Measurements from ENCODE around the gene ZNF708. TPM values are rescaled to one million over a fixed set of nuclear protein-coding genes. Genes with fewer than 3 reads are reported as not detected.
"Not testable (repeated sequence)": the region's sequence is repeated elsewhere in the genome, so short reads cannot be mapped to it uniquely, and the experiment has no call there.

ZNF708 gene
- polyA plus RNA-seq, 3 donors, result 1.5 to 2.7 (median 2.3) TPM

DNA sequence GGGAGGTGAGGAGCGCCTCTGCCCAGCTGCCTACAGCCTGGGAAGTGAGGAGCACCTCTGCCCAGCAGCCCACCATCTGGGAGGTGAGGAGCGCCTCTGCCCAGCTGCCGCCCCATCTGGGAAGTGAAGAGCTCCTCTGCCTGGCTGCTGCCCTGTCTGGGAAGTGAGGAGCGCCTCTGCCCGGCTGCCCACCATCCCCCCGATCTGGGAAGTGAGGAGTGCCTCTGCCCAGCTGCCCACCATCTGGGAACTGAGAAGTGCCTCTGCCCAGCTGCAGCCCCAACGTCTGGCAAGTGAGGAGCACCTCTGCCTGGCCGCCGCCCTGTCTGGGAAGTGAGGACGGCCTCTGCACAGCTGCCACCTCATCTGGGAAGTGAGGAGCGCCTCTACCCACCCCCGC, 64.3 kb downstream of the ZNF708 start:
- 80 to 92% (median 91%) methylated on average over 9 to 12 of the region's 12 CpGs for WGBS, 3 donors
- no peak overlapping the region for H3K27ac ChIP-seq (ENCODE audit: low read depth, low read length)

DNA sequence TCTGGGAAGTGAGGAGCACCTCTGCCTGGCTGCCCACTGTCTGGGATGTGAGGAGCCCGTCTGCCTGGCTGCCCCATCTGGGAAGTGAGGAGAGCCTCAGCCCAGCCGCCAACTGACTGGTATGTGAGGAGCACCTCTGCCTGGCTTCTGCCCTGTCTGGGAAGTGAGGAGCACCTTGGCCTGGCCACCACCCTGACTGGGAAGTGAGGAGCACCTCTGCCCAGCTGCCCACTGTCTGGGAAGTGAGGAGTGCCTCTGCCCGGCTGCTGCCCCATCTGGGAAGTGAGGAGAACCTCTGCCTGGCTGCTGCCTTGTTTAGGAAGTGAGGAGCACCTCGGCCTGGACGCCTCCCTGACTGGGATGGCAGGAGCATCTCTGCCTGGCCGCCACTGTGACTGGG, 64.8 kb downstream of the ZNF708 start:
- WGBS, 3 donors, result 73 to 86% (median 79%) methylated on average over 6 of the region's 6 CpGs
- H3K27ac ChIP-seq (ENCODE audit: low read depth, low read length), result no peak overlapping the region

DNA sequence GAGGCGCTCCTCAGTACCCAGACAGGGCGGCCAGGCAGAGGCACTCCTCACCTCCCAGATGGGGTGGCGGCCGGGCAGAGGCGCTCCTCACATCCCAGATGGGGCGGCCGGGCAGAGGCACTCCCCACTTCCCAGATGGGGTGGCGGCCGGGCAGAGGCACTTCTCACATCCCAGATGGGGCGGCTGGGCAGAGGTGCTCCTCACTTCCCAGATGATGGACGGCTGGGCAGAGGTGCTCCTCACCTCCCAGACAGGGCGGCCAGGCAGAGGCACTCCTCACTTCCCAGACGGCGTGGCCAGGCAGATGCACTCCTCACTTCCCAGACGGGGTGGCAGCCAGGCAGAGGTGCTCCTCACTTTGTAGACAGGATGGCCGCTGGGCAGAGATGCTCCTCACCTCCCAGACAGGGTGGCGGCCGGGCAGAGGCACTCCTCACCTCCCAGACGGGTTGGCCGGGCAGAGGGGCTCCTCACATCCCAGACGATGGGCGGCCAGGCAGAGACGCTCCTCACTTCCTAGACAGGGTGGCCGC, 68.3 kb downstream of the ZNF708 start:
- WGBS, 3 donors, result 95 to 96% (median 95%) methylated on average over 19 to 24 of the region's 24 CpGs
- H3K27ac ChIP-seq (ENCODE audit: low read depth, low read length), result not testable (repeated sequence)

DNA sequence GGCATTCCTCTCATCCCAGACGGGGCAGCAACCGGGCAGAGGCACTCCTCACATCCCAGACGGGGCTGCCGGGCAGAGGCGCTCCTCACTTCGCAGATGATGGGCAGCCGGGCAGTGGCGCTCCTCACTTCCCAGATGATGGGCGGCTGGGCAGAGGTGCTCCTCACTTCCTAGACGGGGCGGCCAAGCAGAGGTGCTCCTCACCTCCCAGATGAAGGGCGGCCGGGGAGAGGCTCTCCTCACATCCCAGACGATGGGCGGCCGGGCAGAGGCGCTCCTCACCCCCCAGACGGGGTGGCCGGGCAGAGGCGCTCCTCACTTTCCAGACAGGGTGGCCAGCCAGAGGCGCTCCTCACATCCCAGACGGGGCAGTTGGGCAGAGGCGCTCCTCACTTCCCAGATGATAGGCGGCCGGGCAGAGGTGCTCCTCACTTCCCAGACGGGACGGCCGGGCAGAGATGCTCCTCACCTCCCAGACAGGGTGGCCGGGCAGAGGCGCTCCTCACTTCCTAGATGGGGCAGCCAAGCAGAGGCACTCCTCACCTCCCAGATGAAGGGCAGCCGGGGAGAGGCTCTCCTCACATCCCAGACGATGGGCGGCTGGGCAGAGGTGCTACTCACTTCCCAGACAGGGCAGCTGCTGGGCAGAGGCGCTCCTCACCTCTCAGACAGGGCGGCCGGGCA, 68.9 kb downstream of the ZNF708 start:
- no peak overlapping the region for H3K27ac ChIP-seq (ENCODE audit: low read depth, low read length)
- WGBS, 3 donors, result 92 to 98% (median 95%) methylated on average over 36 of the region's 36 CpGs

DNA sequence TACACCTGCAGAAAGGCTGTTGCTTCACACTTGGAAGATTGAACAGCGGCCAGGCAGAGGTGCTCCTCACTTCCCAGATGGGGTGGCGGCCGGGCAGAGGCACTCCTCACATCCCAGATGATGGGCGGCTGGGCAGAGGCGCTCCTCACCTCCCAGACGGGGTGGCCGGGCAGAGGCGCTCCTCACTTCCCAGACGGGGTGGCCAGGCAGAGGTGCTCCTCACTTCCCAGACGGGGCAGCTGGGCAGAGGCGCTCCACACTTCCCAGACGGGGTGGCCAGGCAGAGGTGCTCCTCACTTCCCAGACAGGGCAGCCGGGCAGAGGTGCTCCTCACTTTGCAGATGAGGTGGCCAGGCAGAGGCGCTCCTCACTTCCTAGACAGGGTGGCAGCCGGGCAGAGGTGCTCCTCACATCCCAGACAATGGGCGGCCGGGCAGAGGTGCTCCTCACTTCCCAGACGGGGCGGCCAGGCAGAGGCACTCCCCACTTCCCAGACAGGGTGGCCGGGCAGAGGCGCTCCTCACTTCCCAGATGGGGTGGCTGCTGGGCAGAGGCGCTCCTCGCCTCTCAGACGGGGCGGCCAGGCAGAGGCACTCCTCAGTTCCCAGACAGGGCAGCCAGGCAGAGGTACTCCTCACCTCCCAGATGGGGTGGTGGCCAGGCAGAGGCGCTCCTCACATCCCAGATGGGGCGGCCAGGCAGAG, 69.6 kb downstream of the ZNF708 start:
- WGBS, 3 donors, result 88 to 91% (median 88%) methylated on average over 27 of the region's 27 CpGs

DNA sequence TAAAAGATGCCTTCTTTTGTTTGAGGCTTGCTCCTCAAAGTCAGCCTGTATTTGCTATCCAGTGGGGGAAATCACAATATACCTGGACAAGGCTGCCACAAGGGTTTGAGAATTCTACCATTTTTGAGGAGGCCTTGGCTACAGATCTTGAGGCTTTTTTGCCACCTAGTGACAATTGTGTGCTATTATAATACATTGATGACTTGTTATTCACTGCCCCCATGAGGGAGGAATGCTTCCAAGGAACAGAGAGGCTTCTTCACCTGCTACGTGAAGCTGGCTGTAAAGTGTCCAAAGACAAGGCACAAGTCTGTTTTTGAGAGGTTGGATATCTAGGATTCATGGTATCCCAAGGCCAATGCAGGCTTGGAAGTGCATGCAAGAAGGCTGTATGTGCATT, 72.5 kb downstream of the ZNF708 start:
- no peak overlapping the region for H3K27ac ChIP-seq (ENCODE audit: low read depth, low read length)
- 55 to 75% (median 57%) methylated on average over 1 of the region's 1 CpG for WGBS, 3 donors

More for the DNA sequence above, 69.6 kb downstream of the ZNF708 start:
- H3K27ac ChIP-seq (ENCODE audit: low read depth, low read length), result not testable (repeated sequence)

Other genes with a start within 250 kb of the ZNF708 start
- 1 to 10 TPM; 1.2 to 1.3 (median 1.3) TPM for gene ZNF714, start 247.2 kb downstream of the ZNF708 start, polyA plus RNA-seq
- 1 to 10 TPM; 3.3 to 6.4 (median 4.7) TPM for gene ZNF431, start 187.4 kb downstream of the ZNF708 start, polyA plus RNA-seq
- 1 to 10 TPM; 2.4 to 4.6 (median 2.5) TPM for gene ZNF738, start 29.6 kb upstream of the ZNF708 start, polyA plus RNA-seq
- 1 to 10 TPM; 3.2 to 4.5 (median 3.7) TPM for gene ZNF493, start 67.7 kb upstream of the ZNF708 start, polyA plus RNA-seq
- 1 to 10 TPM; 5.6 to 8.5 (median 7.7) TPM for gene ZNF429, start 176.2 kb upstream of the ZNF708 start, polyA plus RNA-seq

Measured in adipose tissue (tissue), 3 donors.